Activated CD4-positive, alpha-beta T cell treated with anti-CD3 and anti-CD28 coated beads, Interleukin-2, amount 10 ng/mL, durations not matched to agents 7 days and 5 days (primary cell): ENCODE data around the gene NCAPD3. TPM values are rescaled to one million over a fixed set of nuclear protein-coding genes. Genes with fewer than 3 reads are reported as not detected.
"Not testable (repeated sequence)": the region's sequence is repeated elsewhere in the genome, so short reads cannot be mapped to it uniquely, and the experiment has no call there.

ENCODE experiments used
- CTCF ChIA-PET: fragments of 350-600 bp; sonication (Branson Sonifier 250); formaldehyde crosslinking; loops from one replicate; lab custom pipeline; 2021; ENCODE audit warnings: antibody characterized with exemption; lab: Charles Lee
- POLR2A ChIA-PET: fragments of 350-600 bp; sonication (Branson Sonifier 250); formaldehyde crosslinking; loops from one replicate; lab custom pipeline; 2021; ENCODE audit warnings: antibody characterized with exemption; lab: Charles Lee
- DNase-seq: peaks from one replicate; pipeline ENCODE4 v3.0.0-alpha.2; 2020
- H3K27ac Mint-ChIP-seq: one replicate; pipeline ENCODE4 v1.8.0; 2021; ENCODE audit warnings: mild to moderate bottlenecking, moderate library complexity, mixed read lengths
- H3K27me3 Mint-ChIP-seq: one replicate; pipeline ENCODE4 v1.8.0; 2021; ENCODE audit warnings: mixed read lengths
- H3K36me3 Mint-ChIP-seq: one replicate; pipeline ENCODE4 v1.8.0; 2021; ENCODE audit warnings: low read depth, mixed read lengths
- H3K4me1 Mint-ChIP-seq: one replicate; pipeline ENCODE4 v1.8.0; 2021; ENCODE audit warnings: mixed read lengths
- H3K4me3 Mint-ChIP-seq: one replicate; pipeline ENCODE4 v1.8.0; 2021; ENCODE audit warnings: mild to moderate bottlenecking, moderate library complexity, mixed read lengths
- H3K9me3 Mint-ChIP-seq: one replicate; pipeline ENCODE4 v1.8.0; 2021; ENCODE audit warnings: mixed read lengths
- total RNA-seq, 2 experiments: library from RNA; stranded (reverse); gene quantifications; one replicate each; pipeline ENCODE4 v1.2.3, GENCODE V29; 2021

NCAPD3 gene
- total RNA-seq, 2 experiments from 2014 or later = 118 to 125 TPM

DNA sequence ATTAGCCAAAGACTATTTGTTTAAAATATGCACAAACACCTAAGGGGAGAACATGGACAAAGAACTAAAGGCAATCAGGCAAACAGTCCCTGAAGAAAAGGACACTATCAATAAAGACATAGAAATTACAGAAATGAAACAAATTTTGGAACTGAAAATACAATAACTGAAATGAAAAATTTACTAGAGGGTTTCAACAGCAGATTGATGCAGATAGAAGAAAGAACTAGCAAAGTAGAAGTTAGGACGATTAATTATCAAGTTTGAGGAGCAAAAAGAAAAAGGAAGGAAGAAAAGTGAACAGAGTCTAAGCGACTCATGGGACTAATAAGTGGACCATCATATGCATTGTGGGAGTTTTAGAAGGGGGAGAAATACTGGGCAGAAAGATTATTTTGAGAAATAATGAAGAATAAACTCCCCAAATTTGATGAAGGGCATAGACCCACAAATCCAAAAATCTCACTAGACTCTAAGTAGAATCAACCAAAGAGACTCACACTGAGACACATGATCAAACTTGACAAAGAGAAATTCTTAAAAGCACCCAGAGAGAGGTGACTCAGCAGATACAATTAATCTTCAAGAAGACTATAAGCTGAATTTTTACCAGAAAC lies 92.0 kb downstream of the NCAPD3 start:
- peaks cover 22% of the 10 kb centered on the region for H3K9me3 Mint-ChIP-seq
- no peak overlapping the region for H3K27ac Mint-ChIP-seq
- no peak for DNase-seq
- H3K4me1 Mint-ChIP-seq = peaks cover 3% of the 10 kb centered on the region
- peaks cover 6% of the 10 kb centered on the region for H3K36me3 Mint-ChIP-seq
- POLR2A ChIA-PET = no interaction called here
- no peak overlapping the region for H3K4me3 Mint-ChIP-seq
- CTCF ChIA-PET = no interaction called here
- H3K27me3 Mint-ChIP-seq = peaks cover 6% of the 10 kb centered on the region

- Mint-ChIP-seq H3K9me3 (peaks cover 9% of the 10 kb centered on the region), H3K27ac (no peak overlapping the region), H3K36me3 (peaks cover 3% of the 10 kb centered on the region), H3K27me3 (peaks cover 24% of the 10 kb centered on the region), H3K4me1 (peaks cover 24% of the 10 kb centered on the region), H3K4me3 (no peak overlapping the region)
- CTCF ChIA-PET = interaction anchor here (0.7 to 1.1 kb wide), 3 partner anchors 11 to 198 kb away, joined by 3 read pairs; no protein-coding TSS in a partner anchor
- POLR2A ChIA-PET = no interaction called here
- no peak for DNase-seq
These were observed 97.4 kb downstream of the NCAPD3 start for GRCh38 chr11:134126217-134126822.

GRCh38 chr11:134125507-134125906 lies 98.3 kb downstream of the NCAPD3 start:
- Mint-ChIP-seq H3K36me3 (peaks cover 3% of the 10 kb centered on the region), H3K4me1 (peaks cover 24% of the 10 kb centered on the region), H3K4me3 (no peak overlapping the region), H3K27ac (no peak overlapping the region), H3K27me3 (peaks cover 26% of the 10 kb centered on the region), H3K9me3 (peaks cover 4% of the 10 kb centered on the region)
- ChIA-PET POLR2A (no interaction called here), CTCF (interaction anchor here (0.7 kb wide), 1 partner anchor 10 kb away, joined by 4 read pairs; no protein-coding TSS in a partner anchor)
- DNase-seq = no peak

- ChIA-PET POLR2A (no interaction called here), CTCF (interaction anchor here (0.7 kb wide), 1 partner anchor 11 kb away, joined by 4 read pairs; no protein-coding TSS in a partner anchor)
- Mint-ChIP-seq H3K27ac (no peak overlapping the region), H3K4me3 (no peak overlapping the region), H3K4me1 (peaks cover 24% of the 10 kb centered on the region), H3K9me3 (peaks cover 3% of the 10 kb centered on the region), H3K36me3 (peaks cover 3% of the 10 kb centered on the region), H3K27me3 (peaks cover 26% of the 10 kb centered on the region)
- no peak for DNase-seq
These were observed 98.9 kb downstream of the NCAPD3 start for GRCh38 chr11:134124660-134125451.

- H3K27me3 Mint-ChIP-seq = peaks cover 28% of the 10 kb centered on the region
- H3K4me3 Mint-ChIP-seq = no peak overlapping the region
- H3K36me3 Mint-ChIP-seq = peaks cover 3% of the 10 kb centered on the region
- ChIA-PET CTCF (interaction anchor here (0.6 to 1.6 kb wide), 4 partner anchors 19 to 80 kb away, joined by 4 to 6 read pairs (median 4); no protein-coding TSS in a partner anchor), POLR2A (no interaction called here)
- DNase-seq = no peak
- H3K4me1 Mint-ChIP-seq = peaks cover 23% of the 10 kb centered on the region
- H3K27ac Mint-ChIP-seq = no peak overlapping the region
- no peaks in the 10 kb centered on the region for H3K9me3 Mint-ChIP-seq
These were observed 102.7 kb downstream of the NCAPD3 start for GRCh38 chr11:134120921-134121526.

DNA sequence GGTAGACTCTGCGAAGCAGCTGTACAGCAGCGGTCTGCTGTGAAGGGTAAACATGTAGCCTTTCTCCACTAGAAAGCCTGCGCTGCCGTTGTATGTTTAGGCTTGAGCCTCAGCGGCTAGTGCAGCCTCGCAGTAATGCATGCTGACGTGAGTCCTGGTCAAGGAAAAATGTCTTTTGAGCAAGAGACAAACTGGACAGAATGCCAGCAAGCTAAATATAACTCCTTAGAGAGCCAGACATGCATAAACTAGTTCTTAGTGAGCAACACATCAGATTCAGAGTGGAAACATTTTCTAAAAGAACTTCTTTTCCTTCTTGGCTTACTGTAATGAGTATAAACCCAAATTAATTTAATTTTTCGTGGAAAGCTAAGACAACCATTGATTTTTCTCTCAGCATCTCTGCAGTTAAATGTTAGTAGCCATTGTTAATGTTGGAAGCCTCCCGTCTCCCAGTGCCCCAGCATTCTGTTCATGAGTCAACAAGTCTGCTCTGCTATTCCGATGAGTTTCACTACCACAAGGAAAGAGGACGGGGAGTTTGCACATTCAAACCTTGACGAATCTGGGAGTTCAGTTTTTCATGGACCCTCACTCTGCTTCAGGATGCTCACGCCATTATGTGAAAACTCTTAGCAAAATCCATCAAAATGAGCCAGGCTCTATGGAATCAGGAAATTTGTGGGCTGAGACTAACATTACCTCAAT lies 103.5 kb downstream of the NCAPD3 start:
- CTCF ChIA-PET = interaction anchor here (0.6 to 1.6 kb wide), 4 partner anchors 20 to 60 kb away, joined by 4 to 6 read pairs (median 4); no protein-coding TSS in a partner anchor
- H3K27ac Mint-ChIP-seq = no peak overlapping the region
- peaks cover 17% of the 10 kb centered on the region for H3K4me1 Mint-ChIP-seq
- H3K4me3 Mint-ChIP-seq = no peak overlapping the region
- H3K36me3 Mint-ChIP-seq = peaks cover 3% of the 10 kb centered on the region
- H3K27me3 Mint-ChIP-seq = peaks cover 23% of the 10 kb centered on the region
- no peak for DNase-seq
- POLR2A ChIA-PET = no interaction called here
- H3K9me3 Mint-ChIP-seq = no peaks in the 10 kb centered on the region

- peaks cover 12% of the 10 kb centered on the region for H3K4me1 Mint-ChIP-seq
- no peak overlapping the region for H3K4me3 Mint-ChIP-seq
- CTCF ChIA-PET = interaction anchor here (1.0 kb wide), 1 partner anchor 21 kb away, joined by 4 read pairs; no protein-coding TSS in a partner anchor
- POLR2A ChIA-PET = no interaction called here
- DNase-seq = no peak
- H3K27ac Mint-ChIP-seq = no peak overlapping the region
- H3K36me3 Mint-ChIP-seq = peaks cover 3% of the 10 kb centered on the region
- H3K27me3 Mint-ChIP-seq = peaks cover 19% of the 10 kb centered on the region
- H3K9me3 Mint-ChIP-seq = no peaks in the 10 kb centered on the region
These were observed 104.7 kb downstream of the NCAPD3 start for GRCh38 chr11:134119094-134119493.

- Mint-ChIP-seq H3K4me3 (no peak overlapping the region), H3K36me3 (no peaks in the 10 kb centered on the region), H3K9me3 (no peaks in the 10 kb centered on the region), H3K27me3 (peaks cover 10% of the 10 kb centered on the region), H3K27ac (no peak overlapping the region), H3K4me1 (peaks cover 10% of the 10 kb centered on the region)
- ChIA-PET POLR2A (no interaction called here), CTCF (no interaction called here)
- no peak for DNase-seq
These were observed 105.8 kb downstream of the NCAPD3 start for GRCh38 chr11:134118006-134118405.

GRCh38 chr11:134116210-134116609 lies 107.6 kb downstream of the NCAPD3 start:
- ChIA-PET POLR2A (no interaction called here), CTCF (interaction anchor here (0.9 kb wide), 1 partner anchor 65 kb away, joined by 6 read pairs; no protein-coding TSS in a partner anchor)
- H3K4me1 Mint-ChIP-seq = peaks cover 10% of the 10 kb centered on the region
- DNase-seq = no peak
- no peak overlapping the region for H3K4me3 Mint-ChIP-seq
- no peaks in the 10 kb centered on the region for H3K36me3 Mint-ChIP-seq
- no peak overlapping the region for H3K27ac Mint-ChIP-seq
- peaks cover 8% of the 10 kb centered on the region for H3K27me3 Mint-ChIP-seq
- no peaks in the 10 kb centered on the region for H3K9me3 Mint-ChIP-seq

GRCh38 chr11:134113787-134114186 lies 110.0 kb downstream of the NCAPD3 start:
- not testable (repeated sequence) for H3K36me3 Mint-ChIP-seq

GRCh38 chr11:134110252-134110815 lies 113.4 kb downstream of the NCAPD3 start:
- Mint-ChIP-seq H3K4me1 (no peaks in the 10 kb centered on the region), H3K9me3 (peaks cover 12% of the 10 kb centered on the region), H3K27ac (no peak overlapping the region), H3K27me3 (peaks cover 7% of the 10 kb centered on the region), H3K36me3 (peaks cover 7% of the 10 kb centered on the region), H3K4me3 (no peak overlapping the region)
- POLR2A ChIA-PET = no interaction called here
- CTCF ChIA-PET = no interaction called here
- DNase-seq = no peak

More at GRCh38 chr11:134113787-134114186, 110.0 kb downstream of the NCAPD3 start:
- H3K27me3 Mint-ChIP-seq, H3K4me1 Mint-ChIP-seq, H3K9me3 Mint-ChIP-seq, CTCF ChIA-PET, H3K4me3 Mint-ChIP-seq, DNase-seq, H3K27ac Mint-ChIP-seq, POLR2A ChIA-PET: not testable (repeated sequence)
